GM19025 (cell line): ENCODE measurements around the gene PPP1R3G.
"Not testable (repeated sequence)": the region's sequence is repeated elsewhere in the genome, so short reads cannot be mapped to it uniquely, and the experiment has no call there.

Experiments
- ATAC-seq: cut with Tn5 transposase; IDR thresholded peaks from one replicate; pipeline ENCODE4 v1.9.1; 2021; ENCODE audit warnings: mild to moderate bottlenecking, low read depth, moderate library complexity; ENCODE audit not compliant: unreplicated experiment

Gene PPP1R3G

GRCh38 chr6:5084781-5085647 is at the start of gene PPP1R3G:
Gene PPP1R3G (plus strand): TSS chr6:5085341. CDS start chr6:5085486, 145 bp downstream.
- no peak for ATAC-seq

- no peak for ATAC-seq
These were observed 48.9 kb upstream of the PPP1R3G start for GRCh38 chr6:5036269-5036668.

- no peak for ATAC-seq
These were observed 43.2 kb upstream of the PPP1R3G start for GRCh38 chr6:5041955-5042354.

- no peak for ATAC-seq
These were observed 42.7 kb upstream of the PPP1R3G start for GRCh38 chr6:5042436-5042835.

GRCh38 chr6:5044866-5045265 is 40.3 kb upstream of the PPP1R3G start:
- no peak for ATAC-seq

GRCh38 chr6:5045416-5045815 is 39.7 kb upstream of the PPP1R3G start:
- ATAC-seq: no peak

- ATAC-seq: no peak
These were observed 38.7 kb upstream of the PPP1R3G start for GRCh38 chr6:5046430-5046829.

- no peak for ATAC-seq
These were observed 35.1 kb upstream of the PPP1R3G start for GRCh38 chr6:5050009-5050408.

- no peak for ATAC-seq
These were observed 33.7 kb upstream of the PPP1R3G start for GRCh38 chr6:5051394-5051793.

GRCh38 chr6:5053038-5053437 is 32.1 kb upstream of the PPP1R3G start:
- no peak for ATAC-seq

- ATAC-seq: no peak
These were observed 31.3 kb upstream of the PPP1R3G start for GRCh38 chr6:5053864-5054244.

- ATAC-seq: no peak
These were observed 30.8 kb upstream of the PPP1R3G start for GRCh38 chr6:5054245-5054873.

- ATAC-seq: no peak
These were observed 30.0 kb upstream of the PPP1R3G start for GRCh38 chr6:5055118-5055517.

GRCh38 chr6:5058254-5058653 is 26.9 kb upstream of the PPP1R3G start:
- no peak for ATAC-seq

- ATAC-seq: no peak
These were observed 25.9 kb upstream of the PPP1R3G start for GRCh38 chr6:5059036-5059896.

GRCh38 chr6:5060439-5060838 is 24.7 kb upstream of the PPP1R3G start:
- ATAC-seq: not testable (repeated sequence)

- ATAC-seq: no peak
These were observed 24.0 kb upstream of the PPP1R3G start for GRCh38 chr6:5061152-5061551.

GRCh38 chr6:5063617-5064016 is 21.5 kb upstream of the PPP1R3G start:
- ATAC-seq: no peak

GRCh38 chr6:5066456-5067093 is 18.6 kb upstream of the PPP1R3G start:
- ATAC-seq: no peak

GRCh38 chr6:5067305-5067704 is 17.8 kb upstream of the PPP1R3G start:
- no peak for ATAC-seq
